ENCODE results near the gene KIF1C. TPM values are rescaled to one million over a fixed set of nuclear protein-coding genes. Genes with fewer than 3 reads are reported as not detected.

Gene KIF1C
- total and polyA plus RNA-seq, 2 donors, result 10.8 to 15.4 TPM

GRCh38 chr17:4967539-4968485 is 29.9 kb upstream of the KIF1C start, which contains the start of gene SPAG7:
Gene SPAG7, minus strand, starts transcription at chr17:4967817. Its CDS starts 13 bp downstream, at chr17:4967804.
- Histone ChIP-seq H3K27ac (ENCODE audit: low read depth in 1 of 2, low read length in 1 of 2) (peak within 1 kb of the TSS; percentile 87 to 97), H3K27me3 (ENCODE audit: control insufficient read depth in 2 of 2, insufficient read depth in 1 of 2, low read length in 1 of 2) (no peaks in the 10 kb centered on the region), H3K4me1 (ENCODE audit: control insufficient read depth in 2 of 2, insufficient read depth in 2 of 2, low read length in 2 of 2) (peaks cover 11 to 33% of the 10 kb centered on the region in 2 donors), H3K36me3 (ENCODE audit: control insufficient read depth in 2 of 2, insufficient read depth in 2 of 2, low read length in 1 of 2) (peaks cover 18 to 39% of the 10 kb centered on the region in 2 donors), H3K4me3 (ENCODE audit: low read length in 2 of 2) (peak within 1 kb of the TSS; percentile 66 to 92), H3K9me3 (ENCODE audit: control insufficient read depth in 2 of 2, insufficient read depth in 1 of 2, low read length in 1 of 2) (peaks cover 0 to 5% of the 10 kb centered on the region in 2 donors)
- WGBS, result 1% methylated on average over 66 of the region's 66 CpGs
- peak; percentile 92 to 98 (median 96) for DNase-seq (ENCODE audit: low read depth in 6 of 9, low spot score in 9 of 9)

- no peak for DNase-seq (ENCODE audit: low read depth in 6 of 9, low spot score in 9 of 9)
- H3K27ac ChIP-seq (ENCODE audit: low read depth in 1 of 2, low read length in 1 of 2), result peak overlapping the region; percentile 87 to 97
Observed at GRCh38 chr17:4968486-4969046, 29.2 kb upstream of the KIF1C start.

GRCh38 chr17:4969047-4969550 is 28.7 kb upstream of the KIF1C start:
- Histone ChIP-seq H3K27ac (ENCODE audit: low read depth in 1 of 2, low read length in 1 of 2) (peak overlapping the region; percentile 47 to 97), H3K4me1 (ENCODE audit: control insufficient read depth in 2 of 2, insufficient read depth in 2 of 2, low read length in 2 of 2) (peaks cover 11 to 33% of the 10 kb centered on the region in 2 donors), H3K9me3 (ENCODE audit: control insufficient read depth in 2 of 2, insufficient read depth in 1 of 2, low read length in 1 of 2) (peaks cover 0 to 5% of the 10 kb centered on the region in 2 donors), H3K4me3 (ENCODE audit: low read length in 2 of 2) (peak overlapping the region in 1 of 2 donors; percentile 92), H3K36me3 (ENCODE audit: control insufficient read depth in 2 of 2, insufficient read depth in 2 of 2, low read length in 1 of 2) (peaks cover 27 to 48% of the 10 kb centered on the region in 2 donors), H3K27me3 (ENCODE audit: control insufficient read depth in 2 of 2, insufficient read depth in 1 of 2, low read length in 1 of 2) (no peaks in the 10 kb centered on the region)
- no peak for DNase-seq (ENCODE audit: low read depth in 6 of 9, low spot score in 9 of 9)
- WGBS, result 98% methylated on average over 15 of the region's 15 CpGs

More at GRCh38 chr17:4968486-4969046, 29.2 kb upstream of the KIF1C start:
- WGBS, result 63% methylated on average over 23 of the region's 23 CpGs
- Histone ChIP-seq H3K27me3 (ENCODE audit: control insufficient read depth in 2 of 2, insufficient read depth in 1 of 2, low read length in 1 of 2) (no peaks in the 10 kb centered on the region), H3K36me3 (ENCODE audit: control insufficient read depth in 2 of 2, insufficient read depth in 2 of 2, low read length in 1 of 2) (peaks cover 22 to 43% of the 10 kb centered on the region in 2 donors), H3K4me3 (ENCODE audit: low read length in 2 of 2) (peak overlapping the region; percentile 66 to 92), H3K4me1 (ENCODE audit: control insufficient read depth in 2 of 2, insufficient read depth in 2 of 2, low read length in 2 of 2) (peaks cover 11 to 33% of the 10 kb centered on the region in 2 donors), H3K9me3 (ENCODE audit: control insufficient read depth in 2 of 2, insufficient read depth in 1 of 2, low read length in 1 of 2) (peaks cover 0 to 5% of the 10 kb centered on the region in 2 donors)

- Histone ChIP-seq H3K27ac (ENCODE audit: low read depth in 1 of 2, low read length in 1 of 2) (peak overlapping the region in 1 of 2 donors; percentile 17), H3K9me3 (ENCODE audit: control insufficient read depth in 2 of 2, insufficient read depth in 1 of 2, low read length in 1 of 2) (peaks cover 0 to 5% of the 10 kb centered on the region in 2 donors), H3K4me1 (ENCODE audit: control insufficient read depth in 2 of 2, insufficient read depth in 2 of 2, low read length in 2 of 2) (peaks cover 11 to 35% of the 10 kb centered on the region in 2 donors), H3K36me3 (ENCODE audit: control insufficient read depth in 2 of 2, insufficient read depth in 2 of 2, low read length in 1 of 2) (peaks cover 31 to 51% of the 10 kb centered on the region in 2 donors), H3K27me3 (ENCODE audit: control insufficient read depth in 2 of 2, insufficient read depth in 1 of 2, low read length in 1 of 2) (no peaks in the 10 kb centered on the region), H3K4me3 (ENCODE audit: low read length in 2 of 2) (no peak overlapping the region)
- 96% methylated on average over 16 of the region's 16 CpGs for WGBS
- no peak for DNase-seq (ENCODE audit: low read depth in 6 of 9, low spot score in 9 of 9)
Observed at GRCh38 chr17:4969551-4970173, 28.1 kb upstream of the KIF1C start.

- H3K36me3 ChIP-seq (ENCODE audit: control insufficient read depth in 2 of 2, insufficient read depth in 2 of 2, low read length in 1 of 2), result peaks cover 31 to 55% of the 10 kb centered on the region in 2 donors
- DNase-seq (ENCODE audit: low read depth in 6 of 9, low spot score in 9 of 9), result no peak
- H3K27me3 ChIP-seq (ENCODE audit: control insufficient read depth in 2 of 2, insufficient read depth in 1 of 2, low read length in 1 of 2), result no peaks in the 10 kb centered on the region
- H3K9me3 ChIP-seq (ENCODE audit: control insufficient read depth in 2 of 2, insufficient read depth in 1 of 2, low read length in 1 of 2), result peaks cover 0 to 5% of the 10 kb centered on the region in 2 donors
- peaks cover 11 to 41% of the 10 kb centered on the region in 2 donors for H3K4me1 ChIP-seq (ENCODE audit: control insufficient read depth in 2 of 2, insufficient read depth in 2 of 2, low read length in 2 of 2)
- H3K27ac ChIP-seq (ENCODE audit: low read depth in 1 of 2, low read length in 1 of 2), result no peak overlapping the region
- no peak overlapping the region for H3K4me3 ChIP-seq (ENCODE audit: low read length in 2 of 2)
- 97% methylated on average over 8 of the region's 8 CpGs for WGBS
Observed at GRCh38 chr17:4970273-4970672, 27.5 kb upstream of the KIF1C start.

- Histone ChIP-seq H3K27me3 (ENCODE audit: control insufficient read depth in 2 of 2, insufficient read depth in 1 of 2, low read length in 1 of 2) (no peaks in the 10 kb centered on the region), H3K9me3 (ENCODE audit: control insufficient read depth in 2 of 2, insufficient read depth in 1 of 2, low read length in 1 of 2) (peaks cover 0 to 5% of the 10 kb centered on the region in 2 donors), H3K4me3 (ENCODE audit: low read length in 2 of 2) (no peak overlapping the region), H3K27ac (ENCODE audit: low read depth in 1 of 2, low read length in 1 of 2) (no peak overlapping the region), H3K36me3 (ENCODE audit: control insufficient read depth in 2 of 2, insufficient read depth in 2 of 2, low read length in 1 of 2) (peaks cover 33 to 57% of the 10 kb centered on the region in 2 donors), H3K4me1 (ENCODE audit: control insufficient read depth in 2 of 2, insufficient read depth in 2 of 2, low read length in 2 of 2) (peaks cover 6 to 40% of the 10 kb centered on the region in 2 donors)
- no peak for DNase-seq (ENCODE audit: low read depth in 6 of 9, low spot score in 9 of 9)
- 97% methylated on average over 6 of the region's 6 CpGs for WGBS
Observed at GRCh38 chr17:4971826-4972225, 25.9 kb upstream of the KIF1C start.

GRCh38 chr17:4972322-4972721 is 25.4 kb upstream of the KIF1C start:
- H3K36me3 ChIP-seq (ENCODE audit: control insufficient read depth in 2 of 2, insufficient read depth in 2 of 2, low read length in 1 of 2), result peaks cover 38 to 62% of the 10 kb centered on the region in 2 donors

GRCh38 chr17:4972752-4973151 is 25.0 kb upstream of the KIF1C start:
- H3K27me3 ChIP-seq (ENCODE audit: control insufficient read depth in 2 of 2, insufficient read depth in 1 of 2, low read length in 1 of 2), result no peaks in the 10 kb centered on the region
- WGBS, result 96% methylated on average over 12 of the region's 12 CpGs
- H3K4me1 ChIP-seq (ENCODE audit: control insufficient read depth in 2 of 2, insufficient read depth in 2 of 2, low read length in 2 of 2), result peaks cover 6 to 40% of the 10 kb centered on the region in 2 donors
- peaks cover 42 to 67% of the 10 kb centered on the region in 2 donors for H3K36me3 ChIP-seq (ENCODE audit: control insufficient read depth in 2 of 2, insufficient read depth in 2 of 2, low read length in 1 of 2)
- DNase-seq (ENCODE audit: low read depth in 6 of 9, low spot score in 9 of 9), result no peak
- no peak overlapping the region for H3K4me3 ChIP-seq (ENCODE audit: low read length in 2 of 2)
- peaks cover 0 to 5% of the 10 kb centered on the region in 2 donors for H3K9me3 ChIP-seq (ENCODE audit: control insufficient read depth in 2 of 2, insufficient read depth in 1 of 2, low read length in 1 of 2)
- H3K27ac ChIP-seq (ENCODE audit: low read depth in 1 of 2, low read length in 1 of 2), result no peak overlapping the region

More at GRCh38 chr17:4972322-4972721, 25.4 kb upstream of the KIF1C start:
- no peak for DNase-seq (ENCODE audit: low read depth in 6 of 9, low spot score in 9 of 9)
- Histone ChIP-seq H3K27me3 (ENCODE audit: control insufficient read depth in 2 of 2, insufficient read depth in 1 of 2, low read length in 1 of 2) (no peaks in the 10 kb centered on the region), H3K4me3 (ENCODE audit: low read length in 2 of 2) (no peak overlapping the region), H3K9me3 (ENCODE audit: control insufficient read depth in 2 of 2, insufficient read depth in 1 of 2, low read length in 1 of 2) (peaks cover 0 to 5% of the 10 kb centered on the region in 2 donors), H3K27ac (ENCODE audit: low read depth in 1 of 2, low read length in 1 of 2) (no peak overlapping the region), H3K4me1 (ENCODE audit: control insufficient read depth in 2 of 2, insufficient read depth in 2 of 2, low read length in 2 of 2) (peaks cover 6 to 40% of the 10 kb centered on the region in 2 donors)
- 97% methylated on average over 12 of the region's 12 CpGs for WGBS

All from thymus (tissue), 11 donors.